ENCODE results near the gene CAV1.

DNA sequence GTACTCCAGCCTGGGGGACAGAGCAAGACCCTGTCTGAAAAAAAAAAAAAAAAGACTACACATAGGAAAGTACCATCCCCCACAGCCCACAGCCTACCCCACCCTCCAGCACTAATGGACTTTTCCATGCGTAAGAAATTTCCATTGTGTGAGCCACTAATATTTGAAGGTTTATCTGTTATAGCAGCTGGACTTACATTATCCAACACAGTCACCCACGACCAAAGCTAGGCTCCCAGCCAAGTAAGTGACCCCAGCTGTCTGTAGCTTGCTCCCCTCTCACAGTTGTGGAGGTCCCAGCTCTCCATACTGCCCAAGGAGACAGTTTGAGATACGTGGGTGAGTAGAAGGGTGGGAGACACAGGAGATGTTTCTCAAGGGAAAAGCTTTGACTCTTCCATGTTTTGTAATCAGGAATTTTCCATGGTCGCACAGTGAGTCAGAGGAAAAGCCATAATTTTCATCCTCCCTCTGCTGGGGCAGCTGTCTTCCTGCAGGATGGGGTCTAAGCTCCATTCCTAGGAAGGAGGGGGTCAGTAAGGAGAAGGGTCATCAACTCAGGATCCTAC, 57.4 kb downstream of the CAV1 start:
- TF ChIP-seq, protein P1, sequence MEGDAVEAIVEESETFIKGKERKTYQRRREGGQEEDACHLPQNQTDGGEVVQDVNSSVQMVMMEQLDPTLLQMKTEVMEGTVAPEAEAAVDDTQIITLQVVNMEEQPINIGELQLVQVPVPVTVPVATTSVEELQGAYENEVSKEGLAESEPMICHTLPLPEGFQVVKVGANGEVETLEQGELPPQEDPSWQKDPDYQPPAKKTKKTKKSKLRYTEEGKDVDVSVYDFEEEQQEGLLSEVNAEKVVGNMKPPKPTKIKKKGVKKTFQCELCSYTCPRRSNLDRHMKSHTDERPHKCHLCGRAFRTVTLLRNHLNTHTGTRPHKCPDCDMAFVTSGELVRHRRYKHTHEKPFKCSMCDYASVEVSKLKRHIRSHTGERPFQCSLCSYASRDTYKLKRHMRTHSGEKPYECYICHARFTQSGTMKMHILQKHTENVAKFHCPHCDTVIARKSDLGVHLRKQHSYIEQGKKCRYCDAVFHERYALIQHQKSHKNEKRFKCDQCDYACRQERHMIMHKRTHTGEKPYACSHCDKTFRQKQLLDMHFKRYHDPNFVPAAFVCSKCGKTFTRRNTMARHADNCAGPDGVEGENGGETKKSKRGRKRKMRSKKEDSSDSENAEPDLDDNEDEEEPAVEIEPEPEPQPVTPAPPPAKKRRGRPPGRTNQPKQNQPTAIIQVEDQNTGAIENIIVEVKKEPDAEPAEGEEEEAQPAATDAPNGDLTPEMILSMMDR (IDR thresholded peaks at IDR 0.05; ENCODE audit: low read depth, low read length) = no peak
- no peak for TF ChIP-seq POLR2A (IDR thresholded peaks at IDR 0.05; ENCODE audit: extremely low read depth, insufficient read length)
